Medulla oblongata (tissue), 1 donor: ENCODE measurements around the gene RPL29.

Experiments
- DNase-seq: peaks from one replicate; pipeline ENCODE4 v3.0.0-alpha.2; 2015; ENCODE audit errors: extremely low spot score

The RPL29 gene

GRCh38 chr3:51983578-51984268 is 12.0 kb downstream of the RPL29 start:
- no peak for DNase-seq

GRCh38 chr3:51982838-51983577 is 12.7 kb downstream of the RPL29 start, which contains the start of gene ACY1:
TSS of gene ACY1 (plus strand) at chr3:51983535. CDS start at chr3:51984065, 530 bp downstream.
- peak; percentile 82 for DNase-seq

GRCh38 chr3:51982352-51982837 is 13.3 kb downstream of the RPL29 start:
- no peak for DNase-seq

- no peak for DNase-seq
Observed at GRCh38 chr3:51980253-51980652, 15.4 kb downstream of the RPL29 start.

- no peak for DNase-seq
Observed at GRCh38 chr3:51978143-51978502, 17.6 kb downstream of the RPL29 start.

- DNase-seq: no peak
Observed at GRCh38 chr3:51977446-51978142, 18.1 kb downstream of the RPL29 start.

- peak; percentile 85 for DNase-seq
Observed at GRCh38 chr3:51975852-51976549, 19.7 kb downstream of the RPL29 start.

- peak; percentile 74 for DNase-seq
Observed at GRCh38 chr3:51974963-51975851, 20.5 kb downstream of the RPL29 start, which contains the start of gene ABHD14A. TSS of gene ABHD14A (plus strand) at chr3:51975064. CDS start at chr3:51975136, 72 bp downstream.

GRCh38 chr3:51974277-51974962 is 21.3 kb downstream of the RPL29 start:
- no peak for DNase-seq

- no peak for DNase-seq
Observed at GRCh38 chr3:51971350-51971749, 24.3 kb downstream of the RPL29 start.

- no peak for DNase-seq
Observed at GRCh38 chr3:51970606-51971300, 24.9 kb downstream of the RPL29 start.

- DNase-seq: no peak
Observed at GRCh38 chr3:51969841-51970240, 25.9 kb downstream of the RPL29 start.

- DNase-seq: no peak
Observed at GRCh38 chr3:51968883-51969678, 26.6 kb downstream of the RPL29 start.

- DNase-seq: peak; percentile 21
Observed at GRCh38 chr3:51968170-51968775, 27.4 kb downstream of the RPL29 start.

- DNase-seq: peak; percentile 83
Observed at GRCh38 chr3:51967384-51968169, 28.1 kb downstream of the RPL29 start, which contains the start of gene PCBP4. TSS of gene PCBP4 (minus strand) at chr3:51967454. CDS start at chr3:51961240, 6,214 bp downstream.

- DNase-seq: peak; percentile 14
Observed at GRCh38 chr3:51966922-51967383, 28.7 kb downstream of the RPL29 start.

GRCh38 chr3:51966486-51966885 is 29.2 kb downstream of the RPL29 start:
- peak; percentile 44 for DNase-seq
